HG03558 (cell line): ENCODE data around the gene CNOT6.

ENCODE experiments used
- ATAC-seq: cut with Tn5 transposase; IDR thresholded peaks from one replicate; pipeline ENCODE4 v1.9.1; 2021; ENCODE audit warnings: moderate number of reproducible peaks; ENCODE audit not compliant: unreplicated experiment; ENCODE audit errors: extremely low read depth

The CNOT6 gene

GRCh38 chr5:180596668-180597231 lies 102.6 kb downstream of the CNOT6 start:
- no peak for ATAC-seq

DNA sequence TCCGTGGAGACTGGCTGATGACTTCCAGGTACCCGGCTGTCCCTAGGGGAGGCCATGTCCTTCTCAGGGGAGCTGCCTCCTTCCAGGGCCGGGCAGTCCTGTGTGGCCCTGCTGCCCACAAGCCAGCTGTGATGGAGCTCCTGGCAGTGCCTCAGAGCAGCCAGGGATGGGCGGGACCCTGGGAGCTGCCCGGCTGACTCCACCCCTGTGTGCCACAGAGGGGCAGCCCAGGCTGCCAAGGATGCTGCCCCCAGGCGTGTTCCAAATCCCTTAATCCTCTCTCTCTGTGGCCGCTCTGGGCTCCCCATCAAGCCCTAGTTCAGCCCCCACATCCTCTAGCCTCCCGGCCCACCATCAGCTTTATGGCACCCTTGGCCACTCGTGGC lies 104.1 kb downstream of the CNOT6 start:
- ATAC-seq, result no peak

DNA sequence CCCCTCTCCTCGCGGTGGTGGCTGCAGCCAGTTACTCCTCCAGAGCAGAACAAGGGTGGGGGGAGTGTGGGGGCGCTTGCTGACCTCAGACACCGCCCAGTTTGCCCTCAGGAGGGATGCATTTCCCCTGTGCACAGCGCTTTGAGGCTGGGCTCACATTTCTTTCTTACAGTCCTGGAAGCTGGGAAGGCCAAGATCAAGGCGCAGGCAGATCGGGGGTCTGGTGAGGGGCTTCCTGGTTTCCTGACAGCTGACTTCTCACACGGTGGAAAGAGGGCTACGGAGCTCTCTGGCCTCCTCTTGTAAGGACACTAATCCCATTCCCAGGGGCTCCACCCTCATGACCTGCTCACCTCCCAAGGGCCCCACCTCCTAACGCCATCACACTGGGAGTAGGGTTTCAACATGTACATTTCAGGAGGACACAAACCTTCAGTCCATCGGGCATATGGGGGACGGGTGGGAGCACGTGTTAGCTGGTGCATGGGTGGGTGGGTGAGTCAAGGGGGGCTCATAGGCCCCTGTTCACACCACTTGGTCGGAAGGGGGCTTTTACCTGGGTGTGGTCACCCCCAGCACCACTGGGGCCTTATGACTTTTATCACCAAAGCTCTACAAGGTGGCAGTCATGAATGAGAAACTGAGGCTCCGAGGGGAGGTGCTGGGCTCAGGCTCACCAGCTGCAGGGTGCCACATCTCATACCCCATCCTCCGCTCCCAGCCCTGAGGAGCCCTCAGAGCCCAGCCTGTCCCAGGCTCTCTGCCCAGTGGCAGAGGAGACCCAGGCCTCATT lies 104.8 kb downstream of the CNOT6 start:
- ATAC-seq, result no peak

GRCh38 chr5:180599590-180599914 lies 105.4 kb downstream of the CNOT6 start:
- ATAC-seq, result no peak

DNA sequence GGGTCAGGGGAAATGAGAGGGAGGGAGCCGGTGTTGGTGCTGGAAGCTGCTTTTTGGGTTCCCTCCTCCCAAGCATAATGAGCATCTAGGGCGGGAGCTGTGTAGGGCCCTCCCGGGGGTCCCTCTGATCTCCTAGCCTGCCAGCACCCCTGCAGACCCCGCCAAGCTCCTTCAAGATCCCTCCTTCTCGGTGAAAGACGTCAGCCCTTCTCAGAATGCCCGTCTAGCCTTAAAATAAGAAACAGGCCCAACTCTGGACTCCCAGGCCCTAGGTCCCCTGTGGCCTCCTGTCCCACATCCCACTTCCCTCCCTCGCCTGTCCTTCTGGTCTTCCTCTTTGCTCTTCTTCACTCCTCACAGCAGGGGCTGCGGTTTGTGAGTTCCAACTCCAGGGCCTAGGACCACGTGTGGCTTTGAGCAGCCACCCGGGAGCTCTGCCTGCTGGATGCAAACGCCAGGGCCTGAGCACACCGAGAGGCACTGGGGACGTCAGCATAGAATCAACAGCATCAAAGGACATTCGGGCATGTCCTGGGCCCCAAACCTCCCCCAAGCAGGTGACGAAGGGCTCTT lies 105.9 kb downstream of the CNOT6 start:
- no peak for ATAC-seq

DNA sequence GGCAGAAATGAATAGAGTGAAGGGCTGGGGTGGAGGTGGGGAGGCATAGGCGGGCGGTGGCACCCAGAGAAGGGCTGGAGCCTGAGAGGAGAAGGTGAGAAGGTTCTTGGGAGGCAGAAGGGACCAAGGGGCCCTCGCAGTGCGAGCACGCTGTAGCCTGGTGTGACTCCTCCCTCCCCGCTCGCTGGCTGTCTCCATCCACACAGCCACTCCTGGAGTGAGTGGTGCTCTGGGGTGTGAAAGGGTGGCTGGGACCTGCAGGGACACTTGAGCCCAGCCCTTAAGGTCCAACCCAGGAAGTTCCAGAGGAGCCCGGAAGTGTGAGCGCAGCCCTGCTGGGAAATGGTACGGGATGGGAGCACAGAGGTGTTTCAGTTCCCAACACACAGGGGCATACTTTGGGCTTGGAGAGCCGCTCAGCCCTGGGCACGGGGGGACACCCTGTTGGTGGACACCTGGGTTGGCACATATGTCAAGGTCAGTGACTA lies 106.4 kb downstream of the CNOT6 start:
- ATAC-seq, result no peak

DNA sequence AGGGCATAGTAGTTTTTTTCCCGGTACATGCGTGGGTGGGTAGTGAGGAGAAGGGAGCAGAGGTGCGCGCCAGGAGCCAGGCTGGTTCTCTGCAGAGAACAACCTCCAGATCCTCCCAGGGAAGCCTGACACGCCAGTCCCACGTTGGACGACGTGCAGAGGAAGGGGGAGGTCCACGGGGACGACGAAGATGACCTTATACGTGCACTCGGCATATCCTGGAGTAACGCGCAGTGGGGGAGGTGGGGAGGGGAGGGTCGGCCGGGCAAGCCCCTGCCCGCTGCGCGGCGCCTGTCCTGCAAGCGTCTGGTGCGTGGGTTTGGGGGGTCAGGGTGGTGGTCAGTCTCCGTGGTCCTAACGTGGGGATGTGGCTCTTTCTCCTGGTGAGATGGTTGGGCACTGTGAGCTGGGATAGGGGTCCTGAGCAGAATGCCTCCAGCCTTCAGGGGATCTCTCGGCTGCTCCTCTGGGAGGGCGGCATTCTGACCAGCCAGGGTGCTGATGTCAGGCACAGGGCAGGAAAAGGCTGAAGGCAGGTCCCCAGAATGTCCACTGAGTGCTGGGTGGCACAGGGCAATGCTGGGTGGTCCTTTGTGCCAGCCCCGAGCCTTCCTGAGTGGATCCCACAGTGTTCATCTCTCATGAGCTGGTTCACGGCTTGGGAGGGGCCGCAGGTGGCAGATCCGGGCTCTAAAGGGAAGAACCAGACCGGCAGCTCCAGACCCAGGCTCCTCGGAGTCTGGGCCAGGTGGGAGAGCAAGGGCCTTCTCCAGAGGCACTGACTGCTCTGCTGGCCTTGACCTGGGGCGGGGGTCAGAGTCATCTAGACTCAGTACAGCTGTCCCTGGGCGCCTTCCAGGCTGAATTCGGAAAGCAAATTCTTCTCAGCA lies 107.7 kb downstream of the CNOT6 start:
- no peak for ATAC-seq

- ATAC-seq, result no peak
These were observed 108.4 kb downstream of the CNOT6 start for GRCh38 chr5:180602481-180603075.

DNA sequence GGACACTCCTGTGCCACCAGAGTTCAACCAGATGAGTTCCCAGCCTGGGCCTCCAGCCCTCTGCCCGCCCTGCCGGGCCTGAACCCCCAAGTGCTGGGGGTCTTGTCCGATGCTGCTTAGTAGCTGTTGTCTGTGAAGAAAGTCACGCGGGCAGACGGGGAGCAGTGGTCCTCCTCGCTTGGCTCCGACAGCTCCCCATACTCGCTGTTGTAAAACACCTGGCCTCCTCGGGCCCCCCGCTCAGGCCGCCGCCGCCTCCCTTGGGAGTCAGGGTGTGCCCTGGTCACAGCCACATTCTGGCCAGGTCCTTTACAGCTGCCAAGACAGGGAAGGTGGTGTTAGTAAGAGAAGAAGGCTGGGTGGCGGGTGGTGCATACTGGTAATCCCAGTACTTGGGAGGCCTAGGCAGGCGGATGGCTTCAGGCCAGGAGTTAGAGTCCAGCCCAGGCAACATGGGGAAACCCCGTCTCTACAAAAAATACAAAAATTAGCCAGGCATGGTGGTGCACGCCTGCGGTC lies 109.0 kb downstream of the CNOT6 start:
- no peak for ATAC-seq

- no peak for ATAC-seq
These were observed 110.1 kb downstream of the CNOT6 start for GRCh38 chr5:180604271-180604670.

- no peak for ATAC-seq
These were observed 111.5 kb downstream of the CNOT6 start for GRCh38 chr5:180605554-180606214.

DNA sequence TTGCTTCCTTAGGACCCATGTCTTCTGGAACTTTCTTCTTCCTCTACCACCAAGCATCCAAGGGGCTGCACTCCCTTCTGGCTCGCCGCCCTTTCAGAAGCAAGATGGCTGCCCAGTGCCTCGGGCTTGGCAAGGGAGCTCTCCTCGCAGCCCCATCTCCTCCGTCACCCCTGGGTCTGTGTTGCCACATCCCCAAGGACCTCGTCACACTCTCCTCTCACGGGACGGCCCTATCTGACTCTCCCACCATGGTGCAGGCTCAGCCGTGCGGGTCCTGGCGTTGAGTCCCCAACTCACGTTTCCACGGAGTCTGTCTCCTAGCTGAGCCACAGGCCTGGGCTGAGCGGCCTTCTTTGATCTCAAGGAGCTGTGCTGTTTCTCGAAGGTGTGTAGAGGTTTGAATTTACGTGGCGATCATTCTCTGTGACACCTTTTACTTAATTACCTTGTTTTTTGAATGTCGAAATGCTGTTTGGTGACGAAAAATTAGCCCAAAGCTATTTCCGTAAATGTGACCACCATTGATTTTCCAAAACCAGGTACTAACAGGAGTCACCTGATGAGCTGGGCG lies 112.1 kb downstream of the CNOT6 start:
- ATAC-seq, result no peak

DNA sequence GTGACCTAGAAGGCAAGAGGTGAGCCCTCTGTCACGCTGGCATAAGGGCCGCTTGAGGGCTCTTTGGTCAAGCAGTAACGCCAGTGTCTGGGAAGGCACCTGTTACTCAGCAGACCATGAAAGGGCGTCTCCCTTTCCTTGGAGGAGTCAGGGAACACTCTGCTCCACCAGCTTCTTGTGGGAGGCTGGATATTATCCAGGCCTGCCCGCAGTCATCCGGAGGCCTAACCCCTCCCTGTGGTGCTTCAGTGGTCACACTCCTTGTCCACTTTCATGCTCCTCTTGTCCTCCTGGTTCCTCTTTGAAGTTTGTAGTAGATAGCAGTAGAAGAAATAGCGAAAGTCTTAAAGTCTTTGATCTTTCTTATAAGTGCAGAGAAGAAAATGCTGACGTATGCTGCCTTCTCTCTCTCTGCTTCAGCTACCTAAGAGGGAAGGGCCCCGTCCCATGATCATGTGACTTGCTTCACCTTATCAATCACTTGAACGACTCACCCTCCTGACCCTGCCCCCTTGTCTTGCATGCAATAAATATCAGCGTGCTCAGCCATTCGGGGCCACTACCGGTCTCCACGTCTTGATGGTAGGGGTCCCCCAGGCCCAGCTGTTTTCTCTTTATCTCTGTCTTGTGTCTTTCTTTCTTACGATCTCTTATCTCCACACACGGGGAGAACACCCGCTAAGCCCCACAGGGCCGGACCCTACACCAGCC lies 113.8 kb downstream of the CNOT6 start:
- ATAC-seq, result no peak

- no peak for ATAC-seq
These were observed 114.6 kb downstream of the CNOT6 start for GRCh38 chr5:180608572-180609310.

- ATAC-seq, result no peak
These were observed 115.2 kb downstream of the CNOT6 start for GRCh38 chr5:180609386-180609785.

- ATAC-seq, result no peak
These were observed 115.8 kb downstream of the CNOT6 start for GRCh38 chr5:180609817-180610550.

- no peak for ATAC-seq
These were observed 117.1 kb downstream of the CNOT6 start for GRCh38 chr5:180611140-180611850.
